Effector memory CD8-positive, alpha-beta T cell (primary cell): Measurements from ENCODE around the gene FILIP1L.

Source experiments
- ATAC-seq: fragments of 150-1000 bp; cut with Tn5 transposase; replicated peaks from 2 replicates; pipeline ENCODE4 v1.10.0; 2021; ENCODE audit warnings: mild to moderate bottlenecking, moderate library complexity
- DNase-seq, 3 experiments: peaks; one replicate each; pipeline ENCODE4 v3.0.0; 2021
- H3K27ac Mint-ChIP-seq, 2 donors: one replicate each; pipeline ENCODE4 v1.8.0; 2022; ENCODE audit warnings: mild to moderate bottlenecking in 2 of 2, mixed read lengths in 2 of 2, moderate library complexity in 2 of 2
- H3K27me3 Mint-ChIP-seq, 2 donors: one replicate each; pipeline ENCODE4 v1.8.0; 2022; ENCODE audit warnings: mixed read lengths in 2 of 2
- H3K36me3 Mint-ChIP-seq: one replicate; pipeline ENCODE4 v1.8.0; 2022; ENCODE audit warnings: mild to moderate bottlenecking, moderate library complexity, mixed read lengths; ENCODE audit not compliant: insufficient read depth
- H3K4me1 Mint-ChIP-seq, 2 donors: one replicate each; pipeline ENCODE4 v1.8.0; 2022; ENCODE audit warnings: low read depth in 2 of 2, mixed read lengths in 2 of 2
- H3K4me3 Mint-ChIP-seq, 2 donors: one replicate each; pipeline ENCODE4 v1.8.0; 2022; ENCODE audit warnings: mild to moderate bottlenecking in 2 of 2, mixed read lengths in 2 of 2, moderate library complexity in 2 of 2
- H3K9me3 Mint-ChIP-seq, 2 donors: one replicate each; pipeline ENCODE4 v1.8.0; 2022; ENCODE audit warnings: mixed read lengths in 2 of 2

The FILIP1L gene

DNA sequence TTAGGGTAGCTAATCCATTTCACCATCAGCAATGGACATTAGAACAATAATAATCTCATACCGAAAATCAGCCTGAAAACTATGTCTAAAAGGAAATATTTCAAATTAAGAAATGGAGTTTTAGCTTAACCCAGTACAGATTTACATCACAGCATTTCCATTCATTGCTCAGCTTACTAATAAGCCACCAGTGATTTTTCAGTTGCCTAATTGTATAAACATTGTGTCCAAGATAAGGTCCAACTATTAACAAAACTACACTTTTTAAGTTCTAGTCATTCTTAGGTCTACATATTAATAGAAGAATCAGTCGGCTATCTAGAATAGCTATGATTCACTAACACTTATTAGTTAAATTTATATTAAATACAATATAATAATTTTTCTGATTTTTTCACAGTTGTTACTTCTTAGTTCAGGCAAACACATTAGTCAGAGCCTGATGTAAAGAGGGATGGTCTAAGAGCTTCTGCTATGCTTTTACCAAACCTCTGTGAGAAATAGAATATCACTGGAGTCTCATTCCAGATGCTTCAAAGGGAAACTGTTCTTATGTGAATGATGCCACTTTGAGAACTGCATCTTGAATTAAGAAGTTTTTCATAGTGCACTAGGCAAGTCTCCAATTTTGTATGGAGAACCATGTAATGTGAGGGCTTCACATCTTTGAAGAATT is 222.6 kb downstream of the FILIP1L start:
- no peak for DNase-seq
- H3K27ac Mint-ChIP-seq = no peak overlapping the region
- no peaks in the 10 kb centered on the region for H3K27me3 Mint-ChIP-seq

DNA sequence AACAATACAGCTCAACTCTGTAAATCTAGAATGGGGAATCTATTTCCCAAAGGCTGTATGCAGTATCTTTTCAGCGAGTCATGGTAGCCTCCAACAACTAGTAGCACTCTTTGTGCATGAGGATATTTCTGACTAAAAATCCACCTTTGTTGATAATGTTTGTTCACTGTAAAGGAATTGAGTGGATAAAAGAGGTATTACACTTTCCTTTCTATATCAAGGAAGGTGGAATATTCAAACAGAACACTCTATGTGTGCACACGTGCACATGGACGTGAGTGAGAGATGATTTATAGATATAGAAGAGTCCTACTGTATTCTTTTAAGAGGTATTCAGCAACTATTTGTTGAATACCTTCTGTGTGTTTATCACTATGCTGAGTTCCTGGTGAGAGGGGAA is 228.4 kb downstream of the FILIP1L start:
- H3K4me3 Mint-ChIP-seq = no peak overlapping the region

More for the DNA sequence above, 222.6 kb downstream of the FILIP1L start:
- no peak for ATAC-seq
- H3K4me1 Mint-ChIP-seq = no peaks in the 10 kb centered on the region
- H3K4me3 Mint-ChIP-seq = no peak overlapping the region
- H3K9me3 Mint-ChIP-seq = no peaks in the 10 kb centered on the region
- no peaks in the 10 kb centered on the region for H3K36me3 Mint-ChIP-seq

DNA sequence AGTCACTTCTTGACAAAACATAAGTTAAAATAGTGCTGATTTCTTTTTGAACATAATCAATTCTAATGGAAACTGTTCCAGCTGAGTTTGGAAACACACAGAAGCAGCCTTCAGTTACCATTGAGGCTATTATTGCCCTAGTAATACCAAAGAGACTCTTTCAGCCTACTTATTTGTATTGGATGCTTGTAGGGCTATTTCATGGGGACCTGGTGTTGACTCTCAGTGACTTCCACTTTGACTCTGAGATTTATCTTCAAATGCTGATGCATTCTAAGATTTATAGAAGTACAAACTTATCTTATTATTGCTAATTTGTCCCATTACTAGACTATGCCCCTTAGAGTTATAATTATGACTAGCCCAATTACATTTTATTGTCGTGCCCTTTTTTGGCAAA is 229.2 kb downstream of the FILIP1L start:
- DNase-seq (no peak), ATAC-seq (no peak)
- Mint-ChIP-seq H3K4me3 (no peak overlapping the region), H3K36me3 (no peaks in the 10 kb centered on the region), H3K4me1 (peaks cover 13 to 22% of the 10 kb centered on the region in 2 donors), H3K9me3 (no peaks in the 10 kb centered on the region), H3K27ac (no peak overlapping the region), H3K27me3 (no peaks in the 10 kb centered on the region)

More for the DNA sequence above, 228.4 kb downstream of the FILIP1L start:
- peaks cover 13 to 22% of the 10 kb centered on the region in 2 donors for H3K4me1 Mint-ChIP-seq
- no peaks in the 10 kb centered on the region for H3K36me3 Mint-ChIP-seq
- no peak for ATAC-seq
- H3K9me3 Mint-ChIP-seq = no peaks in the 10 kb centered on the region
- no peaks in the 10 kb centered on the region for H3K27me3 Mint-ChIP-seq
- DNase-seq = no peak
- no peak overlapping the region for H3K27ac Mint-ChIP-seq

DNA sequence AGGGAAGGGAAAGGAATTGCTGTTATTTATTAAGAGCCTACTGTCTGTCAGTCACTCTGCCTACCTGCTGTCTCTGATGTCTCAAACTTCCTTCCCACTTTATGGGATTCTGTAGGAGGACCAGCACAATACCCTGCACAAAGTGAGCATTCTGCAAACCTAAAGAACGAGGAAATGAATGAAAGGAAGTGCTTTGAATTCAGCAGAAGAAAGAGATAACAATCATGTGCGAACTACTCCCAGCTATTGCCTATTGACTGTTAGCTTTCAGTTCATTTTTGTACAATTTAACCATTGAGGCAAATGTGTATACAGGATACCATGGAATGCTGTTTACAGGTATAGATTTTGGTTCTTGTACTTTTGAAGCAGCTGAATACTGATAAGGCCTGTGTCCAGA is 229.8 kb downstream of the FILIP1L start:
- no peak overlapping the region for H3K4me3 Mint-ChIP-seq
- H3K4me1 Mint-ChIP-seq = peaks cover 13 to 22% of the 10 kb centered on the region in 2 donors
- H3K36me3 Mint-ChIP-seq = no peaks in the 10 kb centered on the region
- no peak for DNase-seq
- peak; percentile 41 for ATAC-seq
- H3K27me3 Mint-ChIP-seq = no peaks in the 10 kb centered on the region
- H3K9me3 Mint-ChIP-seq = no peaks in the 10 kb centered on the region
- H3K27ac Mint-ChIP-seq = peak overlapping the region in 1 of 2 donors; percentile 2

DNA sequence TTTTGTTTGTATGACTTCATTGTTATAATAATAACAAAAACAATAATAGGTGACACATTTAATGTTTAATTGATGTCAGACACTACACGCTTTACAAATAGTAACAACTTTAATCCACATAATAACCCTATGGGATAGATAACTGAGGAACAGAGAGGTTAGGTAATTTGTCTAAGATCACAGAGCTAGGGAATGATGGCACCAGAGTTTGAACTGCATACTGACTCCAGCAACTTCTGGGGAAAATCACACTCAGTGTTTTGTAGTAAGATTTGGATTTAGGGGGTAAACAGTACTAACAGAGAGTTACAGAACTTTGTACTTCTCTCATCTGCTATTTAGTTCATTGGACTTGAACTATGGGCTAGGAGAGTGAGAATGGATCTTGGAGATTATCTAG is 230.6 kb downstream of the FILIP1L start:
- ATAC-seq (no peak), DNase-seq (no peak)
- no peaks in the 10 kb centered on the region for H3K36me3 Mint-ChIP-seq
- H3K4me3 Mint-ChIP-seq = no peak overlapping the region
- H3K27me3 Mint-ChIP-seq = no peaks in the 10 kb centered on the region
- H3K27ac Mint-ChIP-seq = no peak overlapping the region
- no peaks in the 10 kb centered on the region for H3K9me3 Mint-ChIP-seq
- peaks cover 15 to 22% of the 10 kb centered on the region in 2 donors for H3K4me1 Mint-ChIP-seq

DNA sequence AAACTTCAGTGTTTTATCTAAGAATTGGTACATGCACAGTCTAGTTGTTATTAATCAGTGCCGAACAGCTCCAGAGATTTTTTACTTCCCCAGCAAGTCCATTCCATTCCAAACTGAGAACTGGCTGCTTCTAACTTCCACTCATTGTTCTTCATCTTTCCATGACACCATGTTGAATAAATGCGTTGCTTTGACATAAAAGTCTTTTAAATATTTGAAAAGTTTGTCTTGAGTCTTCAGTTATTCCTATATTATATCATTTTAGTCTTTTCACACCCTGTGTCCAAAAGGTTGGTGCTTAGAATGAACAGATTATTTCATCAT is 231.2 kb downstream of the FILIP1L start:
- H3K9me3 Mint-ChIP-seq = no peaks in the 10 kb centered on the region
- no peak overlapping the region for H3K4me3 Mint-ChIP-seq
- H3K27me3 Mint-ChIP-seq = no peaks in the 10 kb centered on the region
- peaks cover 16 to 22% of the 10 kb centered on the region in 2 donors for H3K4me1 Mint-ChIP-seq
- DNase-seq (no peak), ATAC-seq (no peak)
- H3K27ac Mint-ChIP-seq = no peak overlapping the region
- no peaks in the 10 kb centered on the region for H3K36me3 Mint-ChIP-seq

DNA sequence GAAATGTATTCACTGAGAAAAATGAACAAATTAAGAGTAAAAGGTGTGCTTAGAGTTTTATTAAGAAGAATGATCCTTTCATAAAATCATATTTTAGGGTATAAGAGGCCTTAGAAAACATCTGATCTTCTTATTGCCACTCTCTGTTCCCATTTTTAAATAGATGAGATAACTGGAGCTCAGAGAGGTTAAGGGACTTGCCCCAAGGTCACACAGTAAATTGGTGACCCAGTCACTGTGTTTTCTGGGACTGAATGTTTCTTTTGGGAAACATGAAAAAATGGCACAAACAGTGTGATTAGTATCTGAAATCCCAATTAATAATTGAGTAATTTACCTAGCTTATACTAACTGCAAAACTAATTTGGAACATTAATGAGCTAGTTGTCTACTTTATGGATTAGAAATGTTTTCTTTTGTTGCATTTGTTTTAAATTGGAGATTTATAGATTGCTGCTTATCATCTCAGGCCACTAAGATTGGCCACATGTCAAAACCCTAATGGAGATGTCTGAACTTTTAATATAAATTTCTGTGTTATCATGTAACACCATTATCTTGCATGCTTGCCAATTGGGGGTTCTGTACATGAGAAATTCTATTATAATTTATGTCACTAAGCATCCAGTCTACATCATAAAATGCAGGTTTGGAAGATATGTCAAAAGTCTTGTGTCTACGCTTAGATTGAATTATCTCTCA is 231.7 kb downstream of the FILIP1L start:
- no peak overlapping the region for H3K4me3 Mint-ChIP-seq

DNA sequence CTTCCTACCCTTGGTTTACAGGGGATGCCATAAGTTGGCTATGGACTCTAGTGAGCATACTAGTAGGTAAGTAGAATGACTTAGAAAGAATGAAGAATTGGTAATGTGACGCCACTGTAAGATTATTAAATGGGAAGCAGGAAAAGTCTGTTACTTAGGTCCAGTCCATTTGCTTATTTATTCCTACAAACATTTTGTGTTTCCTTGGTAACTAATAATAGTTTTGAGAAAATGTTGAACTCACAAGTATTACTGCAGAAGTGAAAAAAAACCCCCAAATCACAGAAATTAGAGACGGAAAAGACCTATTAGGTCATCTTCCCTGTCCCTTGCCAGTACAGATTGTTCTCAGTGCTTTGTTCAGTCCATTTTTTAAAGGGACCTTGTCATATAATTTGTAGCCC is 233.2 kb downstream of the FILIP1L start:
- H3K36me3 Mint-ChIP-seq = no peaks in the 10 kb centered on the region
- no peak for ATAC-seq
- DNase-seq = no peak
- H3K4me3 Mint-ChIP-seq = no peak overlapping the region
- H3K4me1 Mint-ChIP-seq = peaks cover 22 to 27% of the 10 kb centered on the region in 2 donors
- H3K9me3 Mint-ChIP-seq = no peaks in the 10 kb centered on the region
- no peak overlapping the region for H3K27ac Mint-ChIP-seq
- H3K27me3 Mint-ChIP-seq = no peaks in the 10 kb centered on the region

More for the DNA sequence above, 231.7 kb downstream of the FILIP1L start:
- Mint-ChIP-seq H3K9me3 (no peaks in the 10 kb centered on the region), H3K4me1 (peaks cover 19 to 22% of the 10 kb centered on the region in 2 donors), H3K27ac (no peak overlapping the region), H3K36me3 (no peaks in the 10 kb centered on the region), H3K27me3 (no peaks in the 10 kb centered on the region)
- DNase-seq = no peak
- no peak for ATAC-seq

DNA sequence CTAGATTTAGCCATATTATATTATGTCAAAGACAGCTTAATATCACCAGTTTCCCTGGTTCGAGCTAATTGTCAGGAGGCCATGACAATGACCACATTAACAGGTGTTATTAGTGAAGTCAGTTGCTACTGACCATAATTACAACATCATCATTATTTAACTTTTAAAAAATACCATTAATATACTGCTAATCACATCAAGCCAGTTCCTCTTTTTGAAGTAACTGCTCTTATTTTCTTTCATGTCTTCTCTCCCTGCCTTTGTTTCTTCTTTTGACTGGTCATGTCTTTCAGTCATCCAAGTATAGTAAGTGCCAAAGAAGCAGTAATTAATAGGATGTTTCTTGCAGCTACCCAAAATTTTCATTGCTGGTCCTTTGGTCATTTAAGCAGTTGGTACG is 235.0 kb downstream of the FILIP1L start:
- H3K27ac Mint-ChIP-seq = no peak overlapping the region
- H3K9me3 Mint-ChIP-seq = no peaks in the 10 kb centered on the region
- ATAC-seq (no peak), DNase-seq (no peak)
- no peaks in the 10 kb centered on the region for H3K27me3 Mint-ChIP-seq
- no peaks in the 10 kb centered on the region for H3K36me3 Mint-ChIP-seq
- H3K4me3 Mint-ChIP-seq = no peak overlapping the region
- H3K4me1 Mint-ChIP-seq = peaks cover 12 to 21% of the 10 kb centered on the region in 2 donors

DNA sequence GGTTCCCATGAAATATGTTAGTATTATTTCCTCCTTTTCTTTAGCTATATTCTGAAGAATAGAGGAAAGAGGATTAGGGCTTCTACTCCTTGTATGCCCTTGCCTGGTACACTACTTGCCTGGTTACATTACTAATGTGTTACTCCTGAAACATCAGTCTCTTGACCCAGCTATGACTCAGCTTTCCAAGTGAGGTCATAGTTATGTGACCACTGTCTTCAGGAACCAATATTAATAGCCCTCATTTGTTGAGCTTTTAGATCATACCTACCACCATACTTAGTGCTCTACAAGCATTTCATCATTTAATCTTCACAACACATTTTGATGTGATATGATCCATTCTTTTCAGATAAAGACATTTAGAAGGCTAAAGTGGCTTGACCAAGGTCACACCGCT is 236.3 kb downstream of the FILIP1L start:
- Mint-ChIP-seq H3K9me3 (no peaks in the 10 kb centered on the region), H3K4me1 (peaks cover 9 to 10% of the 10 kb centered on the region in 2 donors), H3K4me3 (no peak overlapping the region), H3K27ac (no peak overlapping the region), H3K36me3 (no peaks in the 10 kb centered on the region), H3K27me3 (no peaks in the 10 kb centered on the region)
- ATAC-seq (no peak), DNase-seq (no peak)

DNA sequence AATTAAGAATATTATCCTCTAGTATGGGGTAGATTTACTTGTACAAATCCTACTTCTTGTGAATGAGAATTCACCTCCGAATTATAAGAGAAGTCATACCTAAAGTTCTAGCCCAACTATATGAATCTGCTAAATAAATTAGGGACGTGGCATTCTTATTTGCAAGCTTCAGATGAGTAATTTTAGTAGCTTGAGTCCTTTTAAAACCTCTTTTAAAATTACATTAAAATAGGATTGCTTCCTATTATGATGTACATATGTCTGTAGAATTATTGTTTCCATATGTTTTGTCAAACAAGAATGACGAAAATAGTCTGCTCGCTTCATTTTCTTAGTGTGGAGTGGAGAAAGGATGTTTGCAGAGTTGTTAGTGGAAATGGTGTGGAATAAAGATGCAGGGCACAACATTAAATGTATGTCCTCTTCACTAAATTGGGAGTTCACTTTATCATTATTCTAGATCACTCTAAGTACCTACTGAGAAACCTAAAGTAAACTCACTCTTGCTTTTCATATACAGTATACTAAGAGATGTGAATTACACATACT is 237.2 kb downstream of the FILIP1L start:
- H3K4me1 Mint-ChIP-seq = peaks cover 9 to 10% of the 10 kb centered on the region in 2 donors
- no peak overlapping the region for H3K4me3 Mint-ChIP-seq
- H3K27ac Mint-ChIP-seq = no peak overlapping the region
- no peaks in the 10 kb centered on the region for H3K9me3 Mint-ChIP-seq
- ATAC-seq (no peak), DNase-seq (no peak)
- no peaks in the 10 kb centered on the region for H3K27me3 Mint-ChIP-seq
- no peaks in the 10 kb centered on the region for H3K36me3 Mint-ChIP-seq

DNA sequence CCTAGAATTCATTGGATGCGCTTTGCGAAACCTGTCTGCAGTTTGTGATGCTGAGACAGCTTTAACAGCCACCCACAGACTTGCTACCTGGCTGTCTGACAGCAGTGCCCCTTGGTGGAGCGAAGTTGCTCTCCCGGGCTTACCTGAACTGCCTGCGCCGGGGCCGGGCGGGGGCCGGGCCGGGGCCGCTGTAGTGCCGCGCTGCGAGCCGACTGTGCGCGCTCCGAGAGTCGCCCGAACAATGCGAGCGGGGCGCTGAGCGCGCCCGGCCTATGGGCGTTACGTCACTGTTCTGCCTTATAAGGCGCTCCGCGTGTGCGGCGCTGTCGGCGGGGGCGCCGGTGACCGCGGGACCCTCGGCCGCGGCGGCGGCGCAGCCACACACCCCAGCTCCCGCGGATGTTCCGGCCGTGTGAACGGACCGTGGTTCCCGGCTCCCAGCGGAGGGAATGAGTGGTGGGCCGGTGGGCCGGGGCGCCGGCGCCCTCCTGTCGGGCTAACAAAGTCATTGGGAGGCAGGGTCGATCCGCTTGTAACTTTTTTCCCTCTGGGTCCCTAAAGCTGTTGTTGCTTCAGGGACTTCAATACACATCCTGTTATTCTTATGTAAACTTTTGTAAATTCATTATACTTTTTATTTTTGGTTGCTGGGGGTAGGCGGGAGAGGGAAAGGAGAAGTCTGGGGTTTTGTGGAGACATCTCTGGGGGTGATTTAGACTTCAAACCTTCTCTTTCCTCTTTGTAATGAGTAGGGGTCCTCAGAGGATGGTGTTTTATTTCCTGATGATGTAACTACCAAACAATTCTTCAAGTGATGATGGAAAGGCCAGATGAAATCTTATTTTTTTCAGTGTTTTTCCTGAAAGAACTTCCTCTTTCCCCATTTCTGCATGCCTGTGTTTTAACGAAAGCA is 238.1 kb downstream of the FILIP1L start:
- peak overlapping the region; percentile 70 to 76 for H3K4me3 Mint-ChIP-seq
- ATAC-seq = peak; percentile 96
- H3K27me3 Mint-ChIP-seq = no peaks in the 10 kb centered on the region
- peaks cover 10 to 11% of the 10 kb centered on the region in 2 donors for H3K4me1 Mint-ChIP-seq
- peak; percentile 46 to 55 (median 53) for DNase-seq
- H3K27ac Mint-ChIP-seq = peak overlapping the region; percentile 41 to 44
- no peaks in the 10 kb centered on the region for H3K36me3 Mint-ChIP-seq
- no peaks in the 10 kb centered on the region for H3K9me3 Mint-ChIP-seq

DNA sequence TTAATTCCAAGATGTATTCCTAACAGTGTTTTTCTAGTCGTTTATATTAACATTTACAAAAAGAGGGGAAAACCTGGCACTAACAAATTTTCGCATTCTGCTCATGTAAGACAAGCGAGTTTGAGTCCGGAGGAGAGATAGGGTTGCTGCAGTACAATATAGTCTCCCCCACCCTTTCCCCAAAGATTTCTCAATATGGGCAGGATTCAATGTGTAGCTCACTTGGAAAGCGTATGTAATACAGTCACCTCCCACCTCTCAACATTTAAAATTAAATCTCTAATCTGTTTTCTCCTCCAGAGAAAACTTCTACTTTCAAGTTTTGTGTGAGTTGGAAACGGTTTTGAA is 238.7 kb downstream of the FILIP1L start:
- ATAC-seq (no peak), DNase-seq (no peak)
- Mint-ChIP-seq H3K27me3 (no peaks in the 10 kb centered on the region), H3K9me3 (no peaks in the 10 kb centered on the region), H3K36me3 (peaks cover 2% of the 10 kb centered on the region), H3K4me1 (peaks cover 10 to 11% of the 10 kb centered on the region in 2 donors), H3K4me3 (peak overlapping the region; percentile 70 to 76), H3K27ac (peak overlapping the region; percentile 41 to 44)
